ENCODE results near the gene KLK7. TPM values are rescaled to one million over a fixed set of nuclear protein-coding genes. Genes with fewer than 3 reads are reported as not detected.

The KLK7 gene
- total and polyA plus RNA-seq, 2 donors (not counting 3 experiments of a cell fraction or from before 2014, with no cell fraction given) = not detected

- Histone ChIP-seq H3K79me2 (ENCODE audit: control insufficient read depth, insufficient read depth, low read length) (no peaks in the 10 kb centered on the region), H3K36me3 (ENCODE audit: control insufficient read depth in 2 of 2, extremely low read depth in 1 of 2, insufficient read depth in 2 of 2, low read length in 2 of 2) (no peaks in the 10 kb centered on the region), H2AFZ (ENCODE audit: low read depth, low read length) (no peak overlapping the region), H3K4me3 (replicated peaks in 1 of 3; ENCODE audit: insufficient read depth in 1 of 3, low read depth in 1 of 3, low read length in 3 of 3) (no peak overlapping the region), H3K27me3 (ENCODE audit: control insufficient read depth in 2 of 2, insufficient read depth in 2 of 2, low read length in 2 of 2) (no peaks in the 10 kb centered on the region), H3K4me1 (ENCODE audit: control insufficient read depth, extremely low read depth, insufficient read depth, low read length) (no peaks in the 10 kb centered on the region), H3K9me3 (replicated peaks; ENCODE audit: control insufficient read depth, insufficient read depth, low read length) (no peaks in the 10 kb centered on the region), H3K9ac (replicated peaks; ENCODE audit: extremely low read depth, insufficient read depth, low read length) (no peak overlapping the region), H3K9me1 (replicated peaks; ENCODE audit: control insufficient read depth, extremely low read depth, insufficient read depth, low read length) (no peaks in the 10 kb centered on the region), H3K27ac (ENCODE audit: insufficient read depth, low read depth, low read length) (no peak overlapping the region), H3K4me2 (ENCODE audit: insufficient read depth, low read length) (no peak overlapping the region), H4K20me1 (replicated peaks; ENCODE audit: control insufficient read depth, extremely low read depth, insufficient read depth, low read length) (no peaks in the 10 kb centered on the region)
- intact Hi-C loops (cut with micrococcal nuclease) = no loop called here
- DNase-seq (ENCODE audit: low read depth, low spot score) = no peak
- BruUV-seq (replicated peaks) = no TSS peak
- TF ChIP-seq GATA2 (IDR thresholded peaks at IDR 0.05; ENCODE audit: insufficient read depth, insufficient read length, low read depth, low read length) (no peak), POLR2AphosphoS5 (IDR thresholded peaks at IDR 0.05; ENCODE audit: insufficient read depth, low read depth, low read length) (no peak), EZH2 (IDR thresholded peaks at IDR 0.05; ENCODE audit: borderline replicate concordance, low read depth, low read length, severe bottlenecking) (no peak), JUN (IDR thresholded peaks at IDR 0.05; ENCODE audit: borderline replicate concordance, insufficient read depth, insufficient read length, low read depth) (no peak), POLR2A (IDR thresholded peaks at IDR 0.05; ENCODE audit: low read depth, low read length) (no peak), MYC (IDR thresholded peaks at IDR 0.05; ENCODE audit: low read depth, low read length) (no peak), FOS (IDR thresholded peaks at IDR 0.05; ENCODE audit: borderline replicate concordance, insufficient read depth, low read length) (no peak)
- TF ChIP-seq, protein P1, sequence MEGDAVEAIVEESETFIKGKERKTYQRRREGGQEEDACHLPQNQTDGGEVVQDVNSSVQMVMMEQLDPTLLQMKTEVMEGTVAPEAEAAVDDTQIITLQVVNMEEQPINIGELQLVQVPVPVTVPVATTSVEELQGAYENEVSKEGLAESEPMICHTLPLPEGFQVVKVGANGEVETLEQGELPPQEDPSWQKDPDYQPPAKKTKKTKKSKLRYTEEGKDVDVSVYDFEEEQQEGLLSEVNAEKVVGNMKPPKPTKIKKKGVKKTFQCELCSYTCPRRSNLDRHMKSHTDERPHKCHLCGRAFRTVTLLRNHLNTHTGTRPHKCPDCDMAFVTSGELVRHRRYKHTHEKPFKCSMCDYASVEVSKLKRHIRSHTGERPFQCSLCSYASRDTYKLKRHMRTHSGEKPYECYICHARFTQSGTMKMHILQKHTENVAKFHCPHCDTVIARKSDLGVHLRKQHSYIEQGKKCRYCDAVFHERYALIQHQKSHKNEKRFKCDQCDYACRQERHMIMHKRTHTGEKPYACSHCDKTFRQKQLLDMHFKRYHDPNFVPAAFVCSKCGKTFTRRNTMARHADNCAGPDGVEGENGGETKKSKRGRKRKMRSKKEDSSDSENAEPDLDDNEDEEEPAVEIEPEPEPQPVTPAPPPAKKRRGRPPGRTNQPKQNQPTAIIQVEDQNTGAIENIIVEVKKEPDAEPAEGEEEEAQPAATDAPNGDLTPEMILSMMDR (IDR thresholded peaks at IDR 0.05; ENCODE audit: extremely low read depth in 1 of 2, insufficient read depth in 1 of 2, low read depth in 1 of 2, low read length in 2 of 2) = no peak
- TF ChIP-seq, protein P2, sequence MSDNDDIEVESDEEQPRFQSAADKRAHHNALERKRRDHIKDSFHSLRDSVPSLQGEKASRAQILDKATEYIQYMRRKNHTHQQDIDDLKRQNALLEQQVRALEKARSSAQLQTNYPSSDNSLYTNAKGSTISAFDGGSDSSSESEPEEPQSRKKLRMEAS (IDR thresholded peaks at IDR 0.05; ENCODE audit: insufficient read depth, insufficient read length) = no peak
- ChIA-PET POLR2A (no interaction called here), CTCF (interaction anchor here (0.8 kb wide), 1 partner anchor 9 kb away, joined by 3 read pairs; no protein-coding TSS in a partner anchor)
- dilution Hi-C loops (cut with MboI; ENCODE audit: extremely low pct_ligation_motif_present, low sequenced_read_pairs) = no loop called here
- no peak for FAIRE-seq
Observed at GRCh38 chr19:51025401-51025800, 41.7 kb upstream of the KLK7 start.

Data from endothelial cell of umbilical vein (primary cell).